ENCODE measurements around the gene NALF2. TPM values are rescaled to one million over a fixed set of nuclear protein-coding genes. Genes with fewer than 3 reads are reported as not detected.

The NALF2 gene
- total RNA-seq, 2 experiments from 2014 or later = not detected

GRCh38 chrX:69503228-69503781, 821 bp upstream of the NALF2 start:
- peaks cover 3% of the 10 kb centered on the region for H3K4me1 ChIP-seq (ENCODE audit: insufficient read depth, low read length)
- H3K36me3 ChIP-seq (ENCODE audit: insufficient read depth, low read length) = no peaks in the 10 kb centered on the region
- H3K4me1 Mint-ChIP-seq (ENCODE audit: low read depth) = no peaks in the 10 kb centered on the region
- H3K36me3 Mint-ChIP-seq (ENCODE audit: low read depth) = no peaks in the 10 kb centered on the region
- DNase-seq (peak in 1 of 14 experiments; percentile 0), ATAC-seq (ENCODE audit: poor library complexity) (no peak)
- intact Hi-C loops (cut with DNase I, micrococcal nuclease) = no loop called here
- no peaks in the 10 kb centered on the region for H3K9me3 Mint-ChIP-seq
- no peak overlapping the region for H3K4me3 Mint-ChIP-seq
- H3K27ac ChIP-seq (ENCODE audit: low read depth in 1 of 2, low read length in 2 of 2) = no peak overlapping the region
- CTCF ChIA-PET = no interaction called here
- peaks cover 3 to 12% of the 10 kb centered on the region in 2 experiments for H3K27me3 ChIP-seq (ENCODE audit: control insufficient read depth in 1 of 2, insufficient read depth in 2 of 2, low read length in 2 of 2)
- POLR2A ChIA-PET = no interaction called here
- TF ChIP-seq CTCF (IDR thresholded peaks at IDR 0.05) = no peak
- H3K27ac Mint-ChIP-seq = no peak overlapping the region
- peaks cover 24% of the 10 kb centered on the region for H3K27me3 Mint-ChIP-seq
- no peaks in the 10 kb centered on the region for H3K9me3 ChIP-seq (ENCODE audit: control insufficient read depth in 1 of 2, insufficient read depth in 1 of 2, low read length in 2 of 2)
- H3K4me3 ChIP-seq (ENCODE audit: low read length) = no peak overlapping the region

GRCh38 chrX:69504626-69505612, 793 bp downstream of the NALF2 start:
- CTCF ChIA-PET = no interaction called here
- H3K4me1 Mint-ChIP-seq (ENCODE audit: low read depth) = no peaks in the 10 kb centered on the region

More at GRCh38 chrX:69504626-69505612, 793 bp downstream of the NALF2 start:
- DNase-seq (no peak), ATAC-seq (ENCODE audit: poor library complexity) (no peak)
- Histone ChIP-seq H3K4me3 (ENCODE audit: low read length) (no peak overlapping the region), H3K9me3 (ENCODE audit: control insufficient read depth in 1 of 2, insufficient read depth in 1 of 2, low read length in 2 of 2) (no peaks in the 10 kb centered on the region), H3K4me1 (ENCODE audit: insufficient read depth, low read length) (peaks cover 3% of the 10 kb centered on the region), H3K27me3 (ENCODE audit: control insufficient read depth in 1 of 2, insufficient read depth in 2 of 2, low read length in 2 of 2) (peaks cover 3 to 12% of the 10 kb centered on the region in 2 experiments), H3K27ac (ENCODE audit: low read depth in 1 of 2, low read length in 2 of 2) (no peak overlapping the region), H3K36me3 (ENCODE audit: insufficient read depth, low read length) (no peaks in the 10 kb centered on the region)
- POLR2A ChIA-PET = no interaction called here
- H3K27ac Mint-ChIP-seq = no peak overlapping the region
- no peaks in the 10 kb centered on the region for H3K36me3 Mint-ChIP-seq (ENCODE audit: low read depth)
- no peak for TF ChIP-seq CTCF (IDR thresholded peaks at IDR 0.05)
- H3K4me3 Mint-ChIP-seq = no peak overlapping the region
- H3K9me3 Mint-ChIP-seq = no peaks in the 10 kb centered on the region
- intact Hi-C loops (cut with DNase I, micrococcal nuclease) = no loop called here
- peaks cover 29% of the 10 kb centered on the region for H3K27me3 Mint-ChIP-seq

Data from CD4-positive, alpha-beta T cell (primary cell).